HepG2 (cell line): ENCODE results near the gene PCDHGA7. TPM values are rescaled to one million over a fixed set of nuclear protein-coding genes. Genes with fewer than 3 reads are reported as not detected.

Experiments used
- ATAC-seq: fragments of 200-7000 bp; cut with Tn5 transposase; 3 replicates; pipeline ENCODE4 v1.9.1; 2020; ENCODE audit warnings: mild to moderate bottlenecking, moderate library complexity
- BruUV-seq: library from RNA; stranded (reverse); fragments of 400-500 nt; replicated peaks from 2 replicates; lab custom pipeline; 2021; lab: Mats Ljungman, UMichigan
- CTCF ChIA-PET: fragments of 300-600 bp; formaldehyde crosslinking; extraction: SDS; loops from one replicate; lab custom pipeline; 2021; ENCODE audit warnings: low total read pairs, inconsistent platforms, low intra/inter-chr PET ratio; lab: Yijun Ruan, JAX
- POLR2A ChIA-PET: fragments of 350-600 bp; sonication (Branson Sonifier 250); formaldehyde crosslinking; loops from one replicate; lab custom pipeline; 2020; ENCODE audit warnings: antibody characterized with exemption, inconsistent platforms; lab: Yijun Ruan, JAX
- DNase-seq: peaks from one replicate; pipeline ENCODE4 v3.0.0-alpha.2; 2015; ENCODE audit warnings: low spot score
- FAIRE-seq: peaks from 3 replicates; lab custom pipeline; 2011; peaks lifted over from hg19 to GRCh38; lab: Jason Lieb, UNC
- H2AFZ ChIP-seq: one replicate; pipeline ENCODE4 v1.6.1; 2011; ENCODE audit warnings: low read length, inconsistent platforms
- H3K27ac ChIP-seq: fragments of 300-600 bp; 3 replicates; pipeline ENCODE4 v1.8.0; 2011; ENCODE audit warnings: mixed run types, mild to moderate bottlenecking, mixed read lengths, low read length, inconsistent platforms; ENCODE audit not compliant: insufficient read depth; ENCODE audit errors: extremely low read length
- H3K27me3 ChIP-seq, 2 experiments: fragments of 200-600 bp in 1 of 2; 2 replicates in 1 of 2; 3 replicates in 1 of 2; pipeline versions ENCODE4 v1.6.0 to v1.8.0; 2011; ENCODE audit warnings: low read length in 2 of 2, mild to moderate bottlenecking in 2 of 2, moderate library complexity in 2 of 2, inconsistent platforms in 1 of 2; ENCODE audit not compliant: insufficient read depth in 2 of 2, control insufficient read depth in 1 of 2
- H3K36me3 ChIP-seq, 2 experiments: fragments of 200-600 bp in 1 of 2; replicated peaks in 1 of 2; 2 replicates in 1 of 2; 3 replicates in 1 of 2; pipeline versions ENCODE4 v1.5.1 to v1.8.0; 2011; ENCODE audit warnings: low read length in 2 of 2, inconsistent platforms in 1 of 2; ENCODE audit not compliant: insufficient read depth in 2 of 2, control insufficient read depth in 1 of 2
- H3K4me1 ChIP-seq: 2 replicates; pipeline ENCODE4 v1.5.1; 2012; ENCODE audit warnings: low read length, inconsistent platforms; ENCODE audit not compliant: insufficient read depth
- H3K4me2 ChIP-seq: 2 replicates; pipeline ENCODE4 v1.6.0; 2011; ENCODE audit warnings: low read depth, low read length, inconsistent platforms
- H3K4me3 ChIP-seq, 3 experiments: fragments of 200-600 bp in 1 of 3; sonication (generic), shearing (Covaris generic) in 1 of 3; replicated peaks in 1 of 3; 2 replicates each; pipeline ENCODE4 v1.5.1; 2011 to 2016; ENCODE audit warnings: low read length in 3 of 3, inconsistent platforms in 2 of 3, low read depth in 2 of 3, mild to moderate bottlenecking in 2 of 3, control low read depth in 1 of 3, mixed read lengths in 1 of 3; ENCODE audit not compliant: insufficient read depth in 1 of 3
- H3K79me2 ChIP-seq: one replicate; pipeline ENCODE4 v1.6.1; 2011; ENCODE audit warnings: low read length, inconsistent platforms; ENCODE audit not compliant: insufficient read depth
- H3K9ac ChIP-seq: 2 replicates; pipeline ENCODE4 v1.6.0; 2011; ENCODE audit warnings: mild to moderate bottlenecking, low read depth, low read length, inconsistent platforms; ENCODE audit not compliant: insufficient read depth
- H3K9me3 ChIP-seq: 2 replicates; pipeline ENCODE4 v1.5.1; 2012; ENCODE audit warnings: mild to moderate bottlenecking, low read length
- H4K20me1 ChIP-seq: 2 replicates; pipeline ENCODE4 v1.6.0; 2011; ENCODE audit warnings: inconsistent platforms, mild to moderate bottlenecking, low read length, moderate library complexity; ENCODE audit not compliant: insufficient read depth
- AGO1 ChIP-seq: fragments of 200-400 bp; formaldehyde crosslinking; IDR thresholded peaks from 2 replicates; pipeline ENCODE4 v1.6.1; 2017; ENCODE audit warnings: mild to moderate bottlenecking, low read depth, low read length, moderate library complexity; ENCODE audit not compliant: poor library complexity, severe bottlenecking
- JUN ChIP-seq: sonication (generic); formaldehyde crosslinking; IDR thresholded peaks from 2 replicates; pipeline ENCODE4 v1.4.0; 2020; ENCODE audit warnings: mild to moderate bottlenecking, missing genetic modification reagents
- KLF11 ChIP-seq: IDR thresholded peaks from 2 replicates; pipeline ENCODE4 v1.6.1; 2016; ENCODE audit warnings: missing compliant biosample characterization
- PATZ1 ChIP-seq: sonication (generic); formaldehyde crosslinking; IDR thresholded peaks from 2 replicates; pipeline ENCODE4 v1.4.0; 2020; ENCODE audit warnings: missing genetic modification reagents
- RFX3 ChIP-seq: IDR thresholded peaks from 2 replicates; pipeline ENCODE4 v1.6.1; 2016; ENCODE audit warnings: missing biosample characterization, missing genetic modification reagents
- SYNCRIP ChIP-seq: fragments of 200-400 bp; formaldehyde crosslinking; IDR thresholded peaks from 2 replicates; pipeline ENCODE4 v1.6.1; 2018; ENCODE audit warnings: mild to moderate bottlenecking, low read depth, low read length; ENCODE audit not compliant: insufficient read depth
- ZFY ChIP-seq: sonication (generic); formaldehyde crosslinking; IDR thresholded peaks from 2 replicates; pipeline ENCODE4 v1.4.0; 2020; ENCODE audit warnings: missing genetic modification reagents
- ZHX1 ChIP-seq: sonication (generic); formaldehyde crosslinking; IDR thresholded peaks from 2 replicates; pipeline ENCODE4 v1.8.1; 2022; ENCODE audit warnings: low read depth, mild to moderate bottlenecking, missing genetic modification reagents
- ZNF142 ChIP-seq: sonication (generic); formaldehyde crosslinking; IDR thresholded peaks from 2 replicates; pipeline ENCODE4 v1.4.0; 2020; ENCODE audit warnings: missing genetic modification reagents
- ZNF335 ChIP-seq: sonication (generic); formaldehyde crosslinking; IDR thresholded peaks from 2 replicates; pipeline ENCODE4 v1.4.0; 2020; ENCODE audit warnings: missing genetic modification reagents
- ZNF546 ChIP-seq: sonication (generic); formaldehyde crosslinking; conservative IDR thresholded peaks from 2 replicates; pipeline ENCODE4 v1.8.1; 2023; ENCODE audit warnings: mild to moderate bottlenecking, missing genetic modification reagents
- ZNF605 ChIP-seq: sonication (generic); formaldehyde crosslinking; IDR thresholded peaks from 2 replicates; pipeline ENCODE4 v1.8.0; 2022; ENCODE audit warnings: mild to moderate bottlenecking, missing genetic modification reagents
- ZNF678 ChIP-seq: sonication (generic); formaldehyde crosslinking; IDR thresholded peaks from 2 replicates; pipeline ENCODE4 v1.4.0; 2020; ENCODE audit warnings: mild to moderate bottlenecking, missing genetic modification reagents
- ZNF737 ChIP-seq: sonication (generic); formaldehyde crosslinking; IDR thresholded peaks from 2 replicates; pipeline ENCODE4 v1.5.0; 2020; ENCODE audit warnings: missing genetic modification reagents, mild to moderate bottlenecking, borderline replicate concordance
- ZNF83 ChIP-seq: sonication (generic); formaldehyde crosslinking; IDR thresholded peaks from 2 replicates; pipeline ENCODE4 v1.4.0; 2020; ENCODE audit warnings: missing genetic modification reagents, mild to moderate bottlenecking, borderline replicate concordance
- WGBS: methylation state at CpG from one replicate; pipeline ENCODE4 v1.1.6; 2017; ENCODE audit warnings: low lambda C conversion rate; 5-methylcytosine and 5-hydroxymethylcytosine counted together
- in situ Hi-C: cut with HindIII; loops from 2 replicates; pipeline ENCODE4 v1.10.0; 2017; ENCODE audit warnings: low pct_unique_long_range_greater_than_20kb; ENCODE audit not compliant: extremely low pct_ligation_motif_present
- intact Hi-C: fragments of 100-400 bp; cut with micrococcal nuclease; formaldehyde crosslinking; loops from one replicate; pipeline ENCODE4 v1.10.0; 2022; ENCODE audit not compliant: unreplicated experiment
- polyA plus RNA-seq, 8 experiments: library from polyadenylated mRNA; depleted of rRNA in 3 of 8; stranded (reverse) in 7 of 8; unstranded in 1 of 8; fragments of >200 nt; fragmentation: Illumina TruSeq in 4 of 8; extraction: Trizol in 4 of 8; gene quantifications; 2 replicates each; pipeline versions ENCODE4 v1.2.1 to v1.2.3, GENCODE V29; 2011 to 2016; ENCODE audit warnings: low read depth in 4 of 8, missing spikeins in 1 of 8, mixed read lengths in 1 of 8; ENCODE audit not compliant: insufficient read depth in 1 of 8
- total RNA-seq, 5 experiments: library from RNA; depleted of rRNA; stranded (reverse); fragments of >200 nt; fragmentation: Illumina TruSeq; extraction: Trizol; gene quantifications; 2 replicates each; pipeline ENCODE4 v1.2.3, GENCODE V29; 2016; ENCODE audit warnings: low read depth in 1 of 5

PCDHGA7 gene
- total and polyA plus RNA-seq, 2 of the 13 experiments (the other 11 are each of a cell fraction or from before 2014, with no cell fraction given), result 0.11 to 0.31 TPM

- no peaks in the 10 kb centered on the region for H3K36me3 ChIP-seq
- WGBS, result 86% methylated on average over 10 of the region's 36 CpGs
- in situ Hi-C loops (loop anchor here (10.0 kb wide), 1 partner anchor 173 kb away; no protein-coding TSS in a partner anchor), intact Hi-C loops (loop anchor here (10.0 kb wide), 1 partner anchor 173 kb away; no protein-coding TSS in a partner anchor)
- CTCF ChIA-PET, result no interaction called here
- no peak overlapping the region for H3K4me3 ChIP-seq
- H2AFZ ChIP-seq, result no peak overlapping the region
- peaks cover 15% of the 10 kb centered on the region for H3K9me3 ChIP-seq
- no peak overlapping the region for H3K4me2 ChIP-seq
- BruUV-seq, result no TSS peak
- TF ChIP-seq ZNF335 (CRISPR knock-in tag) (no peak), ZNF737 (CRISPR knock-in tag) (no peak), ZNF546 (CRISPR knock-in tag) (no peak), AGO1 (no peak), JUN (CRISPR knock-in tag) (no peak), KLF11 (no peak), ZNF83 (CRISPR knock-in tag) (no peak), ZFY (CRISPR knock-in tag) (no peak), ZNF142 (no peak), ZNF605 (no peak), PATZ1 (no peak), ZNF678 (CRISPR knock-in tag) (no peak), RFX3 (CRISPR knock-in tag) (no peak), SYNCRIP (no peak), ZHX1 (no peak)
- TF ChIP-seq, all 625 proteins: peak for 0
- H3K4me1 ChIP-seq, result no peaks in the 10 kb centered on the region; the same call in 1 of the 2 replicates
- DNase-seq (no peak), ATAC-seq (no peak), FAIRE-seq (no peak)
- no peaks in the 10 kb centered on the region; a peak in 1 of 5 replicates for H3K27me3 ChIP-seq
- POLR2A ChIA-PET, result no interaction called here
- no peaks in the 10 kb centered on the region for H4K20me1 ChIP-seq
- no peaks in the 10 kb centered on the region for H3K79me2 ChIP-seq
- no peak overlapping the region for H3K9ac ChIP-seq
- no peak overlapping the region for H3K27ac ChIP-seq
These were observed 31.0 kb upstream of the PCDHGA7 start for GRCh38 chr5:141351591-141351990.
